Upper lobe of left lung (tissue), 6 donors: ENCODE results near the gene FANCM. TPM values are rescaled to one million over a fixed set of nuclear protein-coding genes. Genes with fewer than 3 reads are reported as not detected.

Experiments
- ATAC-seq, 2 donors: fragments of 200-7000 bp; cut with Tn5 transposase; one replicate each; pipeline ENCODE4 v1.9.1; 2022; ENCODE audit warnings: mild to moderate bottlenecking in 2 of 2, moderate library complexity in 2 of 2; ENCODE audit not compliant: low FRiP score in 2 of 2
- DNase-seq, 2 donors: peaks; one replicate each; pipeline ENCODE4 v3.0.0-alpha.2; 2019 to 2020
- H3K27ac ChIP-seq, 4 donors: fragments of 200-600 bp; sonication (generic); one replicate each; pipeline ENCODE4 v1.5.1; 2016 to 2019
- H3K27me3 ChIP-seq, 4 donors: fragments of 200-600 bp; sonication (generic); one replicate each; pipeline ENCODE4 v1.5.1; 2017 to 2019
- H3K36me3 ChIP-seq, 4 donors: fragments of 200-600 bp; sonication (generic); one replicate each; pipeline ENCODE4 v1.5.1; 2016 to 2019
- H3K4me1 ChIP-seq, 4 donors: fragments of 200-600 bp; sonication (generic); one replicate each; pipeline ENCODE4 v1.5.1; 2018 to 2019
- H3K4me3 ChIP-seq, 4 donors: fragments of 200-600 bp; sonication (generic); one replicate each; pipeline ENCODE4 v1.5.1; 2017 to 2019; ENCODE audit warnings: mild to moderate bottlenecking in 2 of 4, moderate library complexity in 1 of 4
- H3K9me3 ChIP-seq, 4 donors: fragments of 200-600 bp; sonication (generic); one replicate each; pipeline ENCODE4 v1.5.1; 2018 to 2019
- CTCF ChIP-seq, 6 experiments: fragments of 450-650 bp in 4 of 6; fragments of 200-600 bp in 2 of 6; sonication (generic) in 2 of 6; IDR thresholded peaks; one replicate each; pipeline ENCODE4 v1.5.1; 2016 to 2019; ENCODE audit warnings: antibody characterized with exemption in 6 of 6
- EP300 ChIP-seq, 4 donors: sonication (generic); formaldehyde crosslinking; IDR thresholded peaks; one replicate each; pipeline ENCODE4 v1.5.1; 2017; ENCODE audit warnings: antibody characterized with exemption in 4 of 4, control low read depth in 2 of 4
- POLR2A ChIP-seq, 4 donors: fragments of 450-650 bp; IDR thresholded peaks; one replicate each; pipeline ENCODE4 v1.5.1; 2016 to 2017; ENCODE audit warnings: antibody characterized with exemption in 4 of 4, mild to moderate bottlenecking in 2 of 4
- POLR2AphosphoS5 ChIP-seq, 2 donors: sonication (generic); formaldehyde crosslinking; IDR thresholded peaks; one replicate each; pipeline ENCODE4 v1.5.1; 2017; ENCODE audit warnings: antibody characterized with exemption in 2 of 2
- WGBS, 2 donors: methylation state at CpG; one replicate each; pipeline ENCODE4 v1.1.5; 2017 to 2018; 5-methylcytosine and 5-hydroxymethylcytosine counted together
- small RNA-seq, 4 donors: library from RNA; depleted of rRNA; stranded (forward); fragments of <200 nt; gene quantifications; one replicate each; pipeline ENCODE3, GENCODE V24; 2016
- total RNA-seq, 6 donors: library from RNA; depleted of rRNA in 4 of 6; stranded (reverse); fragments of >200 nt in 4 of 6; gene quantifications; one replicate each; pipeline versions ENCODE4 v1.1.0 to v1.2.1, GENCODE V29; 2016 to 2021
- donor health status: DM: no; HTN: no; CAD: no; lungs with moderate emphysema.
- donor health status: DM: no; HTN: yes; CAD: no; lungs with severe emphysema.

FANCM gene
- total RNA-seq, 6 donors from 2014 or later: 3.3 to 34.6 (median 4.6) TPM

- DNase-seq: no peak
- H3K4me3 ChIP-seq: no peak overlapping the region
- 96 to 97% methylated on average over 1 of the region's 1 CpG for WGBS, 2 donors
- no peaks in the 10 kb centered on the region for H3K27me3 ChIP-seq
- H3K36me3 ChIP-seq: no peaks in the 10 kb centered on the region
- TF ChIP-seq EP300 (IDR thresholded peaks at IDR 0.05): no peak
- TF ChIP-seq CTCF (IDR thresholded peaks at IDR 0.05): no peak
- TF ChIP-seq POLR2AphosphoS5 (IDR thresholded peaks at IDR 0.05): no peak
- no peak for TF ChIP-seq POLR2A (IDR thresholded peaks at IDR 0.05)
- H3K27ac ChIP-seq: no peak overlapping the region
- H3K9me3 ChIP-seq: no peaks in the 10 kb centered on the region
- no peak for ATAC-seq
- H3K4me1 ChIP-seq: peaks cover 14 to 40% (median 23%) of the 10 kb centered on the region in 4 donors
Observed at GRCh38 chr14:45247427-45247826, 111.7 kb downstream of the FANCM start.

DNA sequence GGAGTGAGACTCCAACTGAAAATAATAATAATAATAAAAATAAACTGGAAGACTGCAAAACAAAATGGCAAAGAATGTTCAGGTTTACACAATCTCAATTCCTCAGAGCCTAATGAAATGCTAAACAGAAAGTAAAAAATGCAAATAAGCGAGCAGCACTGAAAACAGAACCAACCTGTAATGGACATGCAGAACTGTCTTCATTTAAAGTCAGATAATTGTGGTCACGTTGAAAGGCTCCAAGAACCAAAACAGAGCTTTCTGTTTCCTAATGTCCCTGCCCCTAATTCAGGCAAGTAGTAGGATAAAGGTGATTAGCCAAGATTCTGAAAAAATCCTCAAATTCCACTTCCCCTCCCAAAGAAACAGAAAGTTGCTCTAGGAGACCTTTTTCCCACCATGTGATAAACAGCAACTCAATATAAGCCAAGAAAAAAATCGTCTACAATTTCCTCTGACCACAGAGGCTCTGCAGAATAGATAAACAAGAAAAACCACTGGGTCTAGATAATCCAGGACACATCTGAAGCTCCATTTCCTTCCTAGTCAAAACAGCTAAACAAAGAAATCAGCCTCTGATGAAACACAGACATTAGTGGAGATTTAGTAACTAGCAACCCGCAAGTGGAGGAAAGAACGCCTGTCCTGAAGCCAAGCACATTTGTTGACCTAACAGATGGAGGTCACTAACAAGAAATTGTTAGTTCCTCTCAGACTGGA is 114.3 kb downstream of the FANCM start:
- TF ChIP-seq POLR2AphosphoS5 (IDR thresholded peaks at IDR 0.05) (no peak), POLR2A (IDR thresholded peaks at IDR 0.05) (no peak), EP300 (IDR thresholded peaks at IDR 0.05) (no peak), CTCF (IDR thresholded peaks at IDR 0.05) (no peak)
- H3K4me3 ChIP-seq: peak overlapping the region in 2 of 4 donors; percentile 1 to 4
- no peaks in the 10 kb centered on the region for H3K36me3 ChIP-seq
- H3K4me1 ChIP-seq: peaks cover 14 to 44% (median 25%) of the 10 kb centered on the region in 4 donors
- WGBS, 2 donors: 22 to 25% methylated on average over 5 of the region's 5 CpGs
- DNase-seq (no peak), ATAC-seq (no peak)
- no peaks in the 10 kb centered on the region for H3K27me3 ChIP-seq
- peak overlapping the region; percentile 56 to 80 (median 74) for H3K27ac ChIP-seq
- H3K9me3 ChIP-seq: no peaks in the 10 kb centered on the region

Small RNAs within 50 kb of the gene (small RNA-seq; reads per million reads assigned to genes)
- gene RF00151 (0 to 0.14 (median 0.06) reads per million in 4 donors), gene SNORD127 (2,136 to 8,044 (median 5,379) reads per million in 4 donors)

Other genes with a start within 250 kb of the FANCM start
- 10 to 100 TPM in 4 of 6 donors, 1 to 10 TPM in 2; 3.7 to 20.0 (median 12.4) TPM for gene KLHL28, start 174.0 kb upstream of the FANCM start, total RNA-seq
- gene TOGARAM1, start 173.7 kb upstream of the FANCM start, total RNA-seq: 10 to 100 TPM; 11.3 to 42.3 (median 16.2) TPM
- 10 to 100 TPM; 18.8 to 38.1 (median 26.9) TPM for gene PRPF39, start 51.8 kb upstream of the FANCM start, total RNA-seq
- gene FKBP3, start 1.4 kb upstream of the FANCM start, total RNA-seq: 10 to 100 TPM; 10.5 to 54.1 (median 27.1) TPM
- gene MIS18BP1, start 117.3 kb downstream of the FANCM start, total RNA-seq: 10 to 100 TPM; 19.2 to 58.7 (median 30.5) TPM